GM18499 (cell line): ENCODE data around the gene RNF40.
A peak's percentile ranks its signal among the peaks of the same experiment; 100 is the strongest.

Source experiments
- ATAC-seq: cut with Tn5 transposase; IDR thresholded peaks from one replicate; pipeline ENCODE4 v1.9.1; 2021; ENCODE audit warnings: moderate number of reproducible peaks; ENCODE audit not compliant: insufficient read depth, unreplicated experiment

RNF40 gene

GRCh38 chr16:30761928-30762902, at the start of gene RNF40, which contains the start of gene CFAP119:
Gene RNF40 (plus strand): TSS chr16:30762322. CDS start chr16:30762546, 224 bp downstream.
Gene CFAP119 (minus strand): TSS chr16:30762062. CDS start chr16:30761748, 314 bp downstream.
- ATAC-seq = peak; percentile 71

GRCh38 chr16:30715750-30716445, 46.2 kb upstream of the RNF40 start:
- ATAC-seq = no peak

GRCh38 chr16:30720086-30720485, 42.0 kb upstream of the RNF40 start:
- no peak for ATAC-seq

GRCh38 chr16:30720694-30721093, 41.4 kb upstream of the RNF40 start:
- ATAC-seq = no peak

DNA sequence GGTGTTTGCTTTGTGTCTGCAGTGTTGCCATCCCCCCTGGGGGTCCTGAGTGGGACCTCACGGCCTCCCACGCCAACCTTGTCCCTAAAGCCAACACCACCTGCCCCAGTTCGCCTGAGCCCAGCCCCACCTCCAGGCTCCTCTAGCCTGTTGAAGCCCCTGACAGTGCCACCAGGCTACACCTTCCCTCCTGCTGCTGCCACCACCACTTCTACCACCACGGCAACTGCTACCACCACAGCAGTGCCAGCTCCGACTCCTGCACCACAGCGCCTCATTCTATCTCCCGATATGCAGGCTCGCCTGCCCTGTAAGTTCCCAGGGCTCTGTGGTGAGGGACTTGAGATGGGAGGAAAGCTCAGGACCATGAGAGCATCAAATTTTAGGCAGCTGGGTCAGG, 41.0 kb upstream of the RNF40 start:
- ATAC-seq = no peak

DNA sequence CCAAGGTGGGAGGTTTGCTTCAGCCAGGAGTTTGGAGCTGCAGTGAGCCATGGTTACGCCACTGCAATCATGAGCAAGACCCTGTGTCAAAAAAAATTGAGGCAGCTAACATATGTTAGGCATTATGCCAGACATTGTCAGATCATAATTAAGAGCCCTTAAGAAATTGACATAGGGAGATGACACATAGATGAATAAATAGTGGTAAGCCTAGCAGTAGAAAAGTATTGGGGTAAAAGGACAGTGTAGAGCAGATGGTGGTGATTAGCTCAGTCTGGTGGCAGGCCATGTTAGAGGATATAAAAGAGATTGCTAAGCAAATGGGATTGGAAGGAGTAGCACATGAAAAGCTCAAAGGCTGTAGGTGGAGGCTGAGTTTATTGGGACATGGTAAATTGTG, 40.5 kb upstream of the RNF40 start:
- ATAC-seq = no peak

DNA sequence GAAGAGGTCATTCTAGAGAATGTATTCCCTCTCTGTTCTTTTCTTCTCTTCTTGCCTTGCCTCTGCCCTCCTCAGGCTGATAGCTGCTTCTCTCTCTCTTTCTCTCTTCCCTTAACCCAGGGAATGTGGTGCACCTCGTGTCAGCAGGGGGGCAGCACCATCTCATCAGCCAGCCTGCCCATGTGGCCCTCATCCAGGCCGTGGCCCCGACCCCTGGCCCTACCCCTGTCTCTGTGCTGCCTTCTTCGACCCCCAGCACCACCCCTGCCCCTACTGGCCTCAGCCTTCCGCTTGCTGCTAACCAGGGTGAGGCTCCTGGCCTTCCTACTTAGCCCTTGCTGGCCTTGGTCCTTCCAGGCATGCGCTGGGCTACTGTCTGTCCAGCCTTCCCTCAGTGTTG, 39.7 kb upstream of the RNF40 start:
- ATAC-seq = no peak

GRCh38 chr16:30722916-30723315, 39.2 kb upstream of the RNF40 start:
- ATAC-seq = no peak

- ATAC-seq = no peak
Observed at GRCh38 chr16:30723725-30724355, 38.3 kb upstream of the RNF40 start.

- no peak for ATAC-seq
Observed at GRCh38 chr16:30724641-30725417, 37.3 kb upstream of the RNF40 start.

GRCh38 chr16:30725418-30725792, 36.7 kb upstream of the RNF40 start:
- no peak for ATAC-seq

DNA sequence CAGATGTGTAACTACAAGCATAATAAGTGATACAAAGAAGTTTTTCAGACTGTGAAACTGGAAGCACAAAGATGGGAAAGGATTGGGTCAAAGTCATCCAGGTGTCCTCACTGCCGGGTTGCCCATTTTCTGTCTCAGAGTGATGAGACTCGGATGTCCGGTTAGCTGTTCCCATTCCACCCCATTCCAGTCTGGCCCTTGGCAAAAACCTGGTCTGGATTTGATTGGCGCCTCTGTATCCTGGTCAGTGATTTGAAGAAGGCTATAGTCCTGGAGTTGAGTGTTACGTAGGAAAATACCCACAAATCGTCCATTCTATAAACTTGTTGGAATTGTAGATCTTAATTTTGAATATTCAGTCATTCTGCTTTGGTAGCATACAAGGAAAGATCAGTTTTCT, 33.8 kb upstream of the RNF40 start:
- ATAC-seq = no peak

- no peak for ATAC-seq
Observed at GRCh38 chr16:30728899-30729672, 33.0 kb upstream of the RNF40 start.

- no peak for ATAC-seq
Observed at GRCh38 chr16:30731411-30731810, 30.7 kb upstream of the RNF40 start.

GRCh38 chr16:30736995-30737793, 24.9 kb upstream of the RNF40 start:
- no peak for ATAC-seq

GRCh38 chr16:30737794-30738648, 24.1 kb upstream of the RNF40 start:
- ATAC-seq = no peak
